ENCODE measurements around the gene PARP9. TPM values are rescaled to one million over a fixed set of nuclear protein-coding genes. Genes with fewer than 3 reads are reported as not detected.

PARP9 gene
- total RNA-seq, 2 donors from 2014 or later: 9.2 to 14.5 TPM

- DNase-seq (ENCODE audit: low spot score): no peak
- Histone ChIP-seq H3K9me3 (no peaks in the 10 kb centered on the region), H3K27me3 (no peaks in the 10 kb centered on the region), H3K36me3 (peaks cover 59% of the 10 kb centered on the region), H3K4me1 (no peaks in the 10 kb centered on the region), H3K4me3 (no peak overlapping the region), H3K27ac (no peak overlapping the region)
- no peak for TF ChIP-seq CTCF (IDR thresholded peaks at IDR 0.05)
Measured at GRCh38 chr3:122546151-122546550, 17.9 kb downstream of the PARP9 start.

GRCh38 chr3:122538956-122539490 lies 25.1 kb downstream of the PARP9 start:
- Histone ChIP-seq H3K4me1 (no peaks in the 10 kb centered on the region), H3K27me3 (no peaks in the 10 kb centered on the region), H3K4me3 (no peak overlapping the region), H3K9me3 (no peaks in the 10 kb centered on the region), H3K36me3 (peaks cover 45% of the 10 kb centered on the region), H3K27ac (no peak overlapping the region)
- no peak for DNase-seq (ENCODE audit: low spot score)
- TF ChIP-seq CTCF (IDR thresholded peaks at IDR 0.05): no peak

- H3K9me3 ChIP-seq: no peaks in the 10 kb centered on the region
- no peaks in the 10 kb centered on the region for H3K4me1 ChIP-seq
- H3K27ac ChIP-seq: no peak overlapping the region
- no peak overlapping the region for H3K4me3 ChIP-seq
- TF ChIP-seq CTCF (IDR thresholded peaks at IDR 0.05): no peak
- H3K36me3 ChIP-seq: peaks cover 56% of the 10 kb centered on the region
- H3K27me3 ChIP-seq: no peaks in the 10 kb centered on the region
- no peak for DNase-seq (ENCODE audit: low spot score)
Measured at GRCh38 chr3:122536632-122537001, 27.5 kb downstream of the PARP9 start.

- Histone ChIP-seq H3K27me3 (no peaks in the 10 kb centered on the region), H3K4me1 (no peaks in the 10 kb centered on the region), H3K9me3 (no peaks in the 10 kb centered on the region), H3K4me3 (no peak overlapping the region), H3K27ac (no peak overlapping the region), H3K36me3 (peaks cover 56% of the 10 kb centered on the region)
- no peak for TF ChIP-seq CTCF (IDR thresholded peaks at IDR 0.05)
- no peak for DNase-seq (ENCODE audit: low spot score)
Measured at GRCh38 chr3:122535964-122536631, 28.0 kb downstream of the PARP9 start.

- Histone ChIP-seq H3K4me1 (no peaks in the 10 kb centered on the region), H3K36me3 (peaks cover 43% of the 10 kb centered on the region), H3K27me3 (no peaks in the 10 kb centered on the region), H3K27ac (no peak overlapping the region), H3K4me3 (no peak overlapping the region), H3K9me3 (no peaks in the 10 kb centered on the region)
- no peak for DNase-seq (ENCODE audit: low spot score)
- no peak for TF ChIP-seq CTCF (IDR thresholded peaks at IDR 0.05)
Measured at GRCh38 chr3:122533931-122534334, 30.2 kb downstream of the PARP9 start.

GRCh38 chr3:122533480-122533879 lies 30.6 kb downstream of the PARP9 start:
- no peak overlapping the region for H3K4me3 ChIP-seq
- no peaks in the 10 kb centered on the region for H3K9me3 ChIP-seq
- no peaks in the 10 kb centered on the region for H3K4me1 ChIP-seq
- no peak for TF ChIP-seq CTCF (IDR thresholded peaks at IDR 0.05)
- H3K27me3 ChIP-seq: no peaks in the 10 kb centered on the region
- H3K27ac ChIP-seq: no peak overlapping the region
- DNase-seq (ENCODE audit: low spot score): no peak
- peaks cover 41% of the 10 kb centered on the region for H3K36me3 ChIP-seq

Measured in right atrium auricular region (tissue), 2 donors.